Liver (tissue), 3 donors: Measurements from ENCODE around the gene RFLNA.

Experiments used
- CTCF ChIP-seq: fragments of 150-350 bp; IDR thresholded peaks from 2 replicates; pipeline ENCODE4 v1.5.1; 2017; ENCODE audit warnings: improper control_type of control experiment, low read depth, low read length; ENCODE audit not compliant: missing input control
- JUND ChIP-seq, 2 donors: IDR thresholded peaks; 2 replicates each; pipeline ENCODE4 v1.6.1; 2016; ENCODE audit warnings: antibody characterized with exemption in 2 of 2
- RAD21 ChIP-seq, 2 donors: IDR thresholded peaks; 2 replicates each; pipeline ENCODE4 v1.6.1; 2016; ENCODE audit warnings: antibody characterized with exemption in 2 of 2, mild to moderate bottlenecking in 2 of 2
- REST ChIP-seq: IDR thresholded peaks from 2 replicates; pipeline ENCODE4 v1.6.1; 2016; ENCODE audit warnings: antibody characterized with exemption, mild to moderate bottlenecking
- YY1 ChIP-seq: IDR thresholded peaks from 2 replicates; pipeline ENCODE4 v1.6.1; 2016; ENCODE audit warnings: antibody characterized with exemption, mild to moderate bottlenecking
- donor health status: healthy.
- donor health status: healthy.

- TF ChIP-seq CTCF (no peak), RAD21 (IDR thresholded peaks at IDR 0.05) (no peak), REST (no peak), JUND (IDR thresholded peaks at IDR 0.05) (no peak), YY1 (no peak)
These were observed 66.4 kb downstream of the RFLNA start for GRCh38 chr12:124361074-124361970.
